HPDE6-E6E7 (cell line): ENCODE measurements around the gene MALL.
"Not testable (repeated sequence)": the region's sequence is repeated elsewhere in the genome, so short reads cannot be mapped to it uniquely, and the experiment has no call there.

Experiments used
- DNase-seq: peaks from one replicate; pipeline ENCODE4 v3.0.0; 2011; ENCODE audit warnings: missing footprints; ENCODE audit errors: extremely low spot score

Gene MALL

DNA sequence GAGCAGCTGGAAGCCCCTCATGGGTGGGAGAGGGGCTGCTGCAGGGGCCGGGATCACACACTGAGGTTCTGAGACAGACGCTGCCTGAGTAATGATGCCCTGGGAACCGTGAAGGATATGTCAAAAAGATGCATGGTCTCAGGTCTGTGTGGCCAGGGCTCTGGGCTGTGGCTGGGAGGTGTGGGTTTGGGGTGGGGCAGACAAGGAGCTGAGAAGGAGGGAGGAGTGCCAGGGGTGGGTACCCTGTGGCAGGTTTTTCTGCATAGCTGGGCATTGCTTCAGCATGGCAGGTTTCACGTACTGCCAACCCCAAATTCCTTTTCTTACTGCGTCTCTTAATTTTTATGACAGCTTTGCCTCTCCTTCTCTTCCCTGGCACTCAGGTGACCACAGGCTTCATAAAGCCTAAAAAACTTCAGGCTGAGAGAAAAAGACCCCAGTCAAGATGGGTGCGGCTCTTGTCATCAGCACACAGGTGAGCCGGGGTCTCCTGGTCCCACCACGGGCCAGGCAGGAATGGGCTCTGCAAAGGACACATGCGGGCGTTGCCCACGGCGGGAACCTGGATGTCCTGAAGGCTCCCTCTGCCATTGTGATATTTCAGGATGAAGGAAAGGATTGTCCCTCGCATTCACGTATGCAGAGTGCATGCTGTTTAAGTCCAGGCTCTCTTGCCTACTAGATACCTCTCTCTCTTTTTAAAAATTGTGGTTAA is 18.0 kb downstream of the MALL start:
- DNase-seq, result no peak

- no peak for DNase-seq
These were observed 19.5 kb downstream of the MALL start for GRCh38 chr2:110095994-110096633.

DNA sequence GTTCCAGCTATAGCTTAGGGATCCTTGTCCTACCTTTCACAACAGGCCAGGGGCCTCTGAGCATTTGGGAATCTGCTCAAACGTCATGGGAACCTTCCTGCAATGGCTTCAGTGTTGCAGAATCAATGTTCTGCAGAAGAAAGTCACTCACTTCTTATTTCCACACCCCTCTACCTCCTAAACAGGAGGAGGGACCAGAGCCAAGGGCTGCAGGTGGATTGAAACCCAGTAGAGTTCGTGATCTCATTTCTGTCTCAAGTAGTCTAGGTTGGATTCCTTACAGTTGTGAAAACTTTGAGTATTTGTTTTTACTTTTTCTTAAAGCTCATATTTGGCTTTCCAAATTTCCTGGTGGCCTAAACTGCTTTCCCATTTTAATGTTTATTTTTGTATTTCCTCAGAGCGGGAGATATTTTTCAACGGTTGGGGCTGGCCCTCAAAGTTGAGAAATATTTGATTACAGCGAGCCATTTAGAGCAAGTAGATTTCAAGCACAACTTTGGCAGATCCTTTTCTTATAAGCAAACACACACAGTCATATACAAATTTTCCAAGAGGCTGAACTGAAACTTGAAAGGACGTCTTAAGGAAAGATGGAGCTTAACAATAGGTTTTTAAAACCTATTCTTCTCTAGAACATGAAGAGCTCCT is 20.6 kb downstream of the MALL start:
- not testable (repeated sequence) for DNase-seq

- DNase-seq, result not testable (repeated sequence)
These were observed 21.7 kb downstream of the MALL start for GRCh38 chr2:110093924-110094323.

- DNase-seq, result not testable (repeated sequence)
These were observed 25.5 kb downstream of the MALL start for GRCh38 chr2:110090164-110090563.

GRCh38 chr2:110083757-110084156 is 31.9 kb downstream of the MALL start:
- DNase-seq, result not testable (repeated sequence)

GRCh38 chr2:110083162-110083561 is 32.5 kb downstream of the MALL start:
- not testable (repeated sequence) for DNase-seq

- DNase-seq, result not testable (repeated sequence)
These were observed 37.5 kb downstream of the MALL start for GRCh38 chr2:110078104-110078503.

GRCh38 chr2:110075896-110076295 is 39.7 kb downstream of the MALL start:
- not testable (repeated sequence) for DNase-seq

- DNase-seq, result not testable (repeated sequence)
These were observed 45.8 kb downstream of the MALL start for GRCh38 chr2:110069869-110070268.

DNA sequence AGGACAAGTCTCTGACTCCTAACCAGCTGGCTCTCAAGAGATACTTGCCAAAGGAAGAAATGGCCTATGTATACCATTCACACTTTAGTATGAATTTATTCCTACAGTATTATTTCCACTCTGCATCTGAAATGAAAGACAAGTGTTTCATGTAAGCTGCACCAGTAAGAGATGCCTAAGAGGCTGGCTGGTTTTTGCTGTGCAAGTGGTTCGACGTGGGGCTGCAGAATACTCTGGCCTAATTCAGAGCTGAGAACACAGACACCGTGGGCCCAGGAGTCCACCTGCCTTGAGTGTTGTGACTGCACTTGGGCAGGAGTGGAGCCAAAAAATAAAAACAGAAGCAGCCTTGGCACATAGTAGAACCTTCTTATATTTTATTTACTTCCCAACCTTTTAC is 47.5 kb downstream of the MALL start:
- not testable (repeated sequence) for DNase-seq

DNA sequence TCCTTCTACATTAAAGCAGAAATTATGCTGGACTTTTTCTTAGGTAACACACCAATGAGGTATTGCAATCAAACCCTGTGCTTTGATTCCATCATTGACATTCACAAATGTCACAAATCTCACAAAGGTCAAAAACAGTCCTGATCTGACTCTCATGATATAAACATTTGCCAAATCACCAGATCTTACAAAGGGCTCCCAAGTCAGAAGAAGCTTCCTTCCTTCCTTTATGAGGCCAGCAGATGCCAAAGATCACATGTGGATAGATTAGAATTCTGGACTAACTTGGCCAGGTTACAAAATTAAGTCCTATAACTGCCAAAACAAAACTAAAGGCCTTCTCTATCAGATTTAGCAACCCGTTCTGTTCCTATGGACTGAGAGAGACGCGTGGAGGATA is 53.3 kb downstream of the MALL start:
- not testable (repeated sequence) for DNase-seq

- not testable (repeated sequence) for DNase-seq
These were observed 55.1 kb downstream of the MALL start for GRCh38 chr2:110060550-110060949.

DNA sequence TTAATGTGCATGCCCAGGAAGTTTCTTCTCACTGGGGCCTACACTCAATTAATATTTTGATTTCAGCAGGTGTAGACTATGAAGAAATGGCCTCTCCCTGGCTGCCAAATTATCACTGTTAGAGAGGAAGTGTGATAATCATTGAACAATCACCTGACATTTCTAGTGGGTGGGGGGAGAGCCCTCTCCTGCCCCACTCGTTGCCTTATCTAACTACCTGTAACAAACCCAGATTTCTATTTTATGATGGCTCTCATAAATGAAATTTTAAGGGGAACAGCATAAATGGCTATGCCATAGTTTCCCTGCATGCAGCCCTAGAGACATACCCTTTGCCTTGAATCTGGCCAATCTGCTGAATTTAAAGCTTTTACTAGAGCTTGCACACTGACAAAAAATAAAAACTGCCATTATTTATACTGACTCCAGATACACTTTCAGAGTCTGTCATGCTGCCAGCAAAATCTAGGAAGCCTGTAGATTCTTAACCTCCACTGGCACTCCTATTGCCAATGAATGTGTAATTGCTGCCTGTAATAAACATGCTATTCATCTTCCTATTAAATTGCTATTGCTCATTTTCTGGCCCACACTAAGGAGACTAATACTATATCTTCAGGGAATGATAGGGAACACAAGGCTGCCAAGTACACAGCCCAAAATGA is 55.8 kb downstream of the MALL start:
- DNase-seq, result not testable (repeated sequence)

DNA sequence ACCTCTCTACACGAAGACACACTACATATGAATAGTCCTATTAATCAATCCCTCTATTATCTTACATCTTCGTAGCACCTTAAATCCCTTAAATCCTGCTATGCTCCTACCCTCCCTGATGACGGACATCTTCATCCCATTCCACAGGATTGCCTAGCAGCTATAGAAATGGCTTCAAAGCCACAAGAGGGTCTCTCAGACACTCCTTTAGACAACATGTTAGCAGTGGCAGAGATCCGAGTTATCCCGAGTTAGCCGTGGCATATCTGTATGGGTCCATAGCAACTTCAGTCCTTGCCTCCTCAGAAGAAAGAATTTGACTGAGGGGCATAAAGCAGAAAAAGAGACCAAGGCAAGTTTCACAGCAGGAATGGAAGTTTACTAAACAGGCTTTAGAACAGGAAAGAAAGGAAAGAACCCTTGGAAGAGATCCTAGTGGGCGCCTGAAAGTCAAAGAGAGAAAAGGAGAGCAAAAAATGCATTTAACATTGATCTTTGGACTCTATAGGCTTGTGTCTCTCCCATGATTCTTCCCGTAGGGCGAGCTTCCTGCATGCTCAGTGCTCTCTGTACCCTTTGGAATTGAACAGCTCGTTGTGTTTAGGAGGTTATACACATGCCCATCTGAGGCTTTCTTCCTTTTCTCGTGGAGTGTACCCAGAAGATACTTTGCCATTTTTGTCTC is 56.5 kb downstream of the MALL start:
- not testable (repeated sequence) for DNase-seq

GRCh38 chr2:110058034-110058433 is 57.6 kb downstream of the MALL start:
- DNase-seq, result not testable (repeated sequence)

DNA sequence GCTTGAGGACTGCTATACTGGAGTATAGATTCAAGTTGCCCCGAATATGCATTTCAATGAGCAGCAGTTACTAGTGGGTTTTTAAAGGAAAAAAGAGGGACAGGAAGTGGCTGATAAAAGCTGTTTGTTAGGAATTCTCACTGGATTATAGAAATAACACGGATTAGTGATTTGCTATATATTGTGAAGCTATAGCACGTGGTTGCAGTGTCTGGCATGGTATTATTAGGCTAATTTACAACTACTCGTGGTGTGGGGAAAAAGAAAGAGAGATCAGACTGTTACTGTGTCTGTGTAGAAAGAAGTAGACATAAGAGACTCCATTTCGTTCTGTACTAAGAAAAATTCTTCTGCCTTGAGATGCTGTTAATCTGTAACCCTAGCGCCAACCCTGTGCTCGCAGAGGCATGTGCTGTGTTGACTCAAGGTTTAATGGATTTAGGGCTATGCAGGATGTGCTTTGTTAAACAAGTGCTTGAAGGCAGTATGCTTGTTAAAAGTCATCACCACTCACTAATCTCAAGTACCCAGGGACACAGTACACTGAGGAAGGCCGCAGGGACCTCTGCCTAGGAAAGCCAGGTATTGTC is 59.7 kb downstream of the MALL start:
- DNase-seq, result not testable (repeated sequence)

DNA sequence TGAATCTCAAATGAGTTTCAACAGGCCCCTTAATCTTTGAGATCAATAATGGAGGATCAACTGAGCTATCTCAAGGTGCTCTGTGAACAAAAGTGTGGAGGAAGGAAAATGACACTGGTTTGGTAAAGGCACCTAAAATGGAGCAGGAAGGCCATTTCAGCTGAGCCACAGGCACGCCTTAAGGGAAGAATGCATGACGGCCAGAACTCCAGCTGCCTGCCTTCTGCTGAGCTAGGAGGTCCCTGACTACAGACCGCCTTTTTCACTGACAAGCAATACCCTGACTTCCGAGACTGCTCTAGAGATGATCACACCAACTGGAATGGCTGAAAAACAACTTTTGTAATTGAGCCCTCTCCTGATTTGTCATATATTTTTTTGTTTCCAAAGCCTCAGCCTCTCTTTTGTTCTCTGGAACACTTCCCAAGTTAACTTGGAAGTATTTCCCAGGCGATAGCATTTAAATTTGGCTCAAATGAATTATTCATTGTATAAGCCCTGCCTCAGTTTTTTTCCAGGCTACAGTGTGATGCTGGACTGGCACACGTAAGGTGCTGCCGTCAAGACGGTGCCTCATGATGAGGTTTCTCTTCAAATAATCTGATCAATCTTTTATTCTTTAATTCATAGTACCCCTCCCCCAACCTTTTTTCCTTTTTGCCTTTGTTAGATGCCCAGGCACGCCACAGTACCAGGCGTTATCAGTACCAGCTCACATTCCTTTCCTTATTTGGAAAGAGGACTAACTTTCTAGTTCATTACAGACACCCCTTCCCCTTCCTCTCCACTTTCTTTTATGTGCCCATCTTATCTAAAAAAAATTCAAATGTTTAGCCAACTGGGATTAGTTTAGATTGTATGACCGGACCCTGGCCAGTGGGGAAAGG is 60.9 kb downstream of the MALL start:
- not testable (repeated sequence) for DNase-seq

- not testable (repeated sequence) for DNase-seq
These were observed 61.9 kb downstream of the MALL start for GRCh38 chr2:110053688-110054087.

DNA sequence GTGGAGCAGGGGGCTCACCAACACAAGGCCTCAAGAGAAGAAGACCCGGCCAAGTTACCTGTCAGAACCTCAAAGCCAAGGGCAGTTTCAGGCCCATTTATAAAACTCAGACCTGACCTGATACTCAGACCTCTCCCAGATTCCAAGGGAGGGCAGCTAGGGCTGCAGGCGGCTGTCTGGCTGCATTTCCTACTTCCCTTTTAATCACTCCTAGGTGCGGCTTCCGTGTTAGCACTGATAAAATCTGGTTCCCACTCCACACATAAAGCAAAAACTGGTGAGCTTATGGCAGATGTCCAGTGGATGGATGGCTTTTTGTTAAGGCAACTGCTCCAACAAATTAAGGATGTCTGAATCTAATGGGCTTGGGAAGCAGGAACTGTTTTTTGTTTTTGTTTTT is 63.5 kb downstream of the MALL start:
- not testable (repeated sequence) for DNase-seq
